NCI-H146 treated with DMSO at 0.1 percent for 48 hours (cell line): ENCODE measurements around the gene NDC1.
A peak's percentile ranks its signal among the peaks of the same experiment; 100 is the strongest.
"Not testable (repeated sequence)": the region's sequence is repeated elsewhere in the genome, so short reads cannot be mapped to it uniquely, and the experiment has no call there.

Experiments
- DNase-seq: peaks from one replicate; lab custom pipeline; 2025; ENCODE audit not compliant: unreplicated experiment; lab: John Stamatoyannopoulos, UW

Gene NDC1

GRCh38 chr1:53766194-53766742, 71.8 kb downstream of the NDC1 start:
- DNase-seq, result no peak

- DNase-seq, result no peak
Measured at GRCh38 chr1:53765657-53766056, 72.4 kb downstream of the NDC1 start.

- no peak for DNase-seq
Measured at GRCh38 chr1:53763911-53764310, 74.2 kb downstream of the NDC1 start.

- no peak for DNase-seq
Measured at GRCh38 chr1:53763461-53763860, 74.6 kb downstream of the NDC1 start.

GRCh38 chr1:53760497-53760896, 77.6 kb downstream of the NDC1 start:
- DNase-seq, result not testable (repeated sequence)

- no peak for DNase-seq
Measured at GRCh38 chr1:53755874-53756273, 82.2 kb downstream of the NDC1 start.

- peak; percentile 23 for DNase-seq
Measured at GRCh38 chr1:53754484-53755312, 83.4 kb downstream of the NDC1 start.

GRCh38 chr1:53752281-53752680, 85.8 kb downstream of the NDC1 start:
- DNase-seq, result no peak

- DNase-seq, result no peak
Measured at GRCh38 chr1:53747841-53748240, 90.3 kb downstream of the NDC1 start.

GRCh38 chr1:53740621-53741105, 97.4 kb downstream of the NDC1 start:
- no peak for DNase-seq

- peak; percentile 52 for DNase-seq
Measured at GRCh38 chr1:53739109-53739681, 98.9 kb downstream of the NDC1 start, which contains the start of gene GLIS1. GLIS1 (minus strand) TSS chr1:53739164; CDS start chr1:53738064, 1,100 bp downstream.

- DNase-seq, result no peak
Measured at GRCh38 chr1:53738205-53739108, 99.6 kb downstream of the NDC1 start.

- DNase-seq, result no peak
Measured at GRCh38 chr1:53737648-53738204, 100.4 kb downstream of the NDC1 start.

GRCh38 chr1:53736290-53736689, 101.8 kb downstream of the NDC1 start:
- no peak for DNase-seq

- no peak for DNase-seq
Measured at GRCh38 chr1:53735681-53736080, 102.4 kb downstream of the NDC1 start.

GRCh38 chr1:53735261-53735660, 102.8 kb downstream of the NDC1 start:
- no peak for DNase-seq

- no peak for DNase-seq
Measured at GRCh38 chr1:53734650-53735211, 103.4 kb downstream of the NDC1 start.

- no peak for DNase-seq
Measured at GRCh38 chr1:53733975-53734649, 104.0 kb downstream of the NDC1 start.

GRCh38 chr1:53733447-53733931, 104.6 kb downstream of the NDC1 start:
- no peak for DNase-seq

GRCh38 chr1:53732912-53733317, 105.2 kb downstream of the NDC1 start:
- no peak for DNase-seq
